Loucy (cell line): ENCODE measurements around the gene PRXL2A.

Experiments
- H2AFZ ChIP-seq: fragments of 200-600 bp; sonication (generic); 2 replicates; pipeline ENCODE4 v1.6.0; 2016; ENCODE audit warnings: antibody characterized with exemption, mild to moderate bottlenecking, low read length, moderate library complexity
- H3F3A ChIP-seq: fragments of 200-600 bp; 2 replicates; pipeline ENCODE4 v1.6.0; 2016; ENCODE audit warnings: antibody characterized with exemption, low read depth, mild to moderate bottlenecking
- H3K27me3 ChIP-seq: fragments of 200-600 bp; sonication (generic); 2 replicates; pipeline ENCODE4 v1.6.1; 2014; ENCODE audit warnings: low read length, mild to moderate bottlenecking; ENCODE audit not compliant: insufficient read depth, poor library complexity, severe bottlenecking
- H3K36me3 ChIP-seq: fragments of 200-600 bp; sonication (generic); 2 replicates; pipeline ENCODE4 v1.6.1; 2016; ENCODE audit warnings: low read length; ENCODE audit not compliant: insufficient read depth
- H3K4me1 ChIP-seq: fragments of 200-600 bp; sonication (generic); 2 replicates; pipeline ENCODE4 v1.5.1; 2014; ENCODE audit warnings: low read length, mild to moderate bottlenecking; ENCODE audit not compliant: insufficient read depth, poor library complexity, severe bottlenecking
- H3K4me2 ChIP-seq: fragments of 200-600 bp; sonication (generic); 2 replicates; pipeline ENCODE4 v1.6.0; 2014; ENCODE audit warnings: antibody characterized with exemption, low read length, low read depth, mild to moderate bottlenecking; ENCODE audit not compliant: poor library complexity, severe bottlenecking
- H3K4me3 ChIP-seq: fragments of 200-600 bp; sonication (generic); 2 replicates; pipeline ENCODE4 v1.5.1; 2014; ENCODE audit warnings: low read length, mild to moderate bottlenecking, mixed read lengths; ENCODE audit not compliant: poor library complexity, severe bottlenecking
- H3K79me2 ChIP-seq: fragments of 200-600 bp; sonication (generic); 2 replicates; pipeline ENCODE4 v1.6.1; 2014; ENCODE audit warnings: low read length; ENCODE audit not compliant: insufficient read depth
- H3K9ac ChIP-seq: fragments of 200-600 bp; sonication (generic); 2 replicates; pipeline ENCODE4 v1.6.0; 2014; ENCODE audit warnings: mild to moderate bottlenecking, low read depth, low read length, moderate library complexity; ENCODE audit not compliant: poor library complexity, severe bottlenecking
- H3K9me2 ChIP-seq: fragments of 200-600 bp; sonication (generic); replicated peaks from 2 replicates; pipeline ENCODE4 v1.6.1; 2016; ENCODE audit warnings: low read depth, low read length, mixed read lengths
- H3K9me3 ChIP-seq: fragments of 200-600 bp; sonication (generic); 2 replicates; pipeline ENCODE4 v1.6.1; 2014; ENCODE audit warnings: mild to moderate bottlenecking, antibody characterized with exemption, low read length, low read depth; ENCODE audit not compliant: insufficient read depth
- H4K20me1 ChIP-seq: fragments of 200-600 bp; sonication (generic); 2 replicates; pipeline ENCODE4 v1.6.0; 2014; ENCODE audit warnings: antibody characterized with exemption, low read length, mild to moderate bottlenecking; ENCODE audit not compliant: insufficient read depth, poor library complexity, severe bottlenecking
- CTCF ChIP-seq: fragments of 200-600 bp; sonication (generic); conservative IDR thresholded peaks from 2 replicates; pipeline ENCODE4 v1.5.1; 2014; ENCODE audit warnings: mild to moderate bottlenecking, antibody characterized with exemption, low read length
- EZH2phosphoT487 ChIP-seq: fragments of 200-600 bp; IDR thresholded peaks from 2 replicates; pipeline ENCODE4 v1.6.1; 2018; ENCODE audit warnings: antibody characterized with exemption, mild to moderate bottlenecking, moderate library complexity, borderline replicate concordance

PRXL2A gene

DNA sequence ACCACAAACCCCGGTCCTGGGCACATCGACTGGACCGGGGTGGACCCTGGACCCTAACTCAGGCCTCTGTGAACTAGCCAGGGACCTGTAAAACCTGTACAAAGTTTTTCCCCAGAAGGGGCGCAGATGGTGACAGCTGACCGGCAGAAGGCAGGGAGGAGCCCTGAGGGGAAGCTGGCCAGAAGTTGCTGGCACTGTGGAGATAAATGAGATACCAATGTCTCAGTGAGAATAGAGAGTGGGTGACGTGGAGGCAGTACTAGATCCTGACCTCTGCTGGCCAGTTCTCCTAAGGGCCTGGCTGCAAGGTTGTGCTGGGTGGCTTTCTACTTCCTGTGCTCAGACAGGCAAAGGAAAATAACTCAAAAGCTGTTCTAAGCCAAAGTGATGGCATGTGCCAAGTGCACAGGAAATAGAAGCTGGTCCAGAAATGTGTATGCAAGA lies 35.2 kb downstream of the PRXL2A start:
- Histone ChIP-seq H4K20me1 (no peaks in the 10 kb centered on the region), H3K9ac (peak overlapping the region; percentile 45), H3K4me1 (peaks cover 24% of the 10 kb centered on the region), H2AFZ (peak overlapping the region; percentile 82), H3K9me2 (no peaks in the 10 kb centered on the region), H3K4me2 (peak overlapping the region; percentile 36), H3F3A (peaks cover 6% of the 10 kb centered on the region; the same call in 1 of the 2 replicates), H3K9me3 (no peaks in the 10 kb centered on the region), H3K79me2 (no peaks in the 10 kb centered on the region), H3K4me3 (no peak overlapping the region), H3K36me3 (no peaks in the 10 kb centered on the region), H3K27me3 (no peaks in the 10 kb centered on the region)
- TF ChIP-seq CTCF, result peak; percentile 75
- no peak for TF ChIP-seq EZH2phosphoT487

DNA sequence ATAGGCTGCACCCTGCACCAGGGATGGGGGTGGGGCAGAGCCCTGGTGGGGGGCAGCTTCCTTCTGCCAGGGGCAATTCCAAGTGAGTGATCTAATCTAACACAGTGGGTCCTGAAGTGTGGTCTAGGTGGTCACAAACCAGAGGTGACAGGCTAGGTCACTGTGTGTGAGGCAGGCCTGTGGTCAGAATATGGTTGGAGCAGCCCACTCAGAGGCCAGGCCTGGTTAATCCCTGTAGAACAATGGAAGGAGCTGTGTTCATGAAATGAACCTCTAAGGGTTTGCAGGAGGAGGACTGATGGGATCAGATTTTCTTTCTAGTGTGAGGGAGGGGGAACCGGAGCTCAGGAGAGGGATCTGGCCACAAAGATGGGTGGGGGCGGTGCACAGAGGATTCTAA lies 35.8 kb downstream of the PRXL2A start:
- peak overlapping the region; percentile 42 for H3K9ac ChIP-seq
- peak overlapping the region; percentile 36 for H3K4me2 ChIP-seq
- H3K4me3 ChIP-seq, result no peak overlapping the region
- H3K4me1 ChIP-seq, result peaks cover 24% of the 10 kb centered on the region
- TF ChIP-seq CTCF (no peak), EZH2phosphoT487 (no peak)
- H3K9me2 ChIP-seq, result no peaks in the 10 kb centered on the region
- peaks cover 6% of the 10 kb centered on the region; the same call in 1 of the 2 replicates for H3F3A ChIP-seq
- no peaks in the 10 kb centered on the region for H3K79me2 ChIP-seq
- H3K27me3 ChIP-seq, result no peaks in the 10 kb centered on the region
- H3K36me3 ChIP-seq, result no peaks in the 10 kb centered on the region
- no peaks in the 10 kb centered on the region for H3K9me3 ChIP-seq
- H2AFZ ChIP-seq, result peak overlapping the region; percentile 82
- H4K20me1 ChIP-seq, result no peaks in the 10 kb centered on the region

- peak overlapping the region; percentile 24; the same call in 1 of the 2 replicates for H2AFZ ChIP-seq
- no peak overlapping the region for H3K9ac ChIP-seq
- H3K36me3 ChIP-seq, result no peaks in the 10 kb centered on the region
- peaks cover 6% of the 10 kb centered on the region; the same call in 1 of the 2 replicates for H3F3A ChIP-seq
- H3K27me3 ChIP-seq, result no peaks in the 10 kb centered on the region
- no peaks in the 10 kb centered on the region for H3K9me2 ChIP-seq
- H3K4me1 ChIP-seq, result peaks cover 24% of the 10 kb centered on the region
- no peaks in the 10 kb centered on the region for H3K79me2 ChIP-seq
- H4K20me1 ChIP-seq, result no peaks in the 10 kb centered on the region
- H3K9me3 ChIP-seq, result no peaks in the 10 kb centered on the region
- no peak overlapping the region for H3K4me3 ChIP-seq
- peak overlapping the region; percentile 36 for H3K4me2 ChIP-seq
- peak; percentile 89 for TF ChIP-seq CTCF
- TF ChIP-seq EZH2phosphoT487, result no peak
These were observed 36.4 kb downstream of the PRXL2A start for GRCh38 chr10:80444646-80445319.
